GM18868 (cell line): ENCODE data around the gene MATR3.

ENCODE experiments used
- ATAC-seq: cut with Tn5 transposase; IDR thresholded peaks from one replicate; pipeline ENCODE4 v1.9.1; 2021; ENCODE audit warnings: mild to moderate bottlenecking, moderate library complexity; ENCODE audit not compliant: unreplicated experiment

Gene MATR3

DNA sequence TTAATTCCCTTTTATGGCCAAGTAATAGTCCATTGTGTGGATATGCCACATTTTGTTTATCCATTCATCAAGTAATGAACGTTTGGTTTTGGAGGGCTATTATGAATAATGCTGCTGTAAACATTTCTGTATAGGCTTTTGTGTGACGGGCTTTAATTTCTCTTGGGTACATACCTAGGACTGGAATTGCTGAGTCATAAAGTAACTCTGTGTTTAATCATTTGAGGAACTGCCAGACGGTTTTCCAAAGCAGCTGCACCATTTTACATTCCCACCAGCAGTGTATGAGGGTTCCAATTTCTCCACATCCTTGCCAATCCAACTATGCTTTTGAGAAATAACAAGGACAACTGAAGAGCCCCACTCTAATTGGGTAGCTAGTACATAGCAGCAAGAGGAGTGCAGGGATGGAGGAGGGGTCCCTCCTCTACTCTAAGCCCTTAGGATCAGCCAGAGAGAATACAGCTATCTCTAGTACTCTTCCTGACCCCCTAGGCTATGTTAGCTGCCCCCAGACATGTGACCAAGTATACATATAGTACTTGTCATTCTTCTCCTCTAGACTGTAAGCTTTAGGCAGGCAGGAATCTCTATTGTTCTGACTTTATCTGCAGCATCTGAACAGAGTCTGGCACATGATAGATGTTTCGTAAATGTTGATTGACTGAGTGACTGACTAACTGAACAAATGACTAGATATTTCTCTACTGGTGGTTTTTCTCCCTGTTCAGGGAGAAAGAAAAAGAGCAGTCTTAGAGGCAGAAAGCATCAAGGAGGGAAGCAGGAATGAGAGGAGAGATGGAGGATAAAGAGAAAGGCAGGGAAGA, 22.1 kb upstream of the MATR3 start:
- ATAC-seq = no peak

DNA sequence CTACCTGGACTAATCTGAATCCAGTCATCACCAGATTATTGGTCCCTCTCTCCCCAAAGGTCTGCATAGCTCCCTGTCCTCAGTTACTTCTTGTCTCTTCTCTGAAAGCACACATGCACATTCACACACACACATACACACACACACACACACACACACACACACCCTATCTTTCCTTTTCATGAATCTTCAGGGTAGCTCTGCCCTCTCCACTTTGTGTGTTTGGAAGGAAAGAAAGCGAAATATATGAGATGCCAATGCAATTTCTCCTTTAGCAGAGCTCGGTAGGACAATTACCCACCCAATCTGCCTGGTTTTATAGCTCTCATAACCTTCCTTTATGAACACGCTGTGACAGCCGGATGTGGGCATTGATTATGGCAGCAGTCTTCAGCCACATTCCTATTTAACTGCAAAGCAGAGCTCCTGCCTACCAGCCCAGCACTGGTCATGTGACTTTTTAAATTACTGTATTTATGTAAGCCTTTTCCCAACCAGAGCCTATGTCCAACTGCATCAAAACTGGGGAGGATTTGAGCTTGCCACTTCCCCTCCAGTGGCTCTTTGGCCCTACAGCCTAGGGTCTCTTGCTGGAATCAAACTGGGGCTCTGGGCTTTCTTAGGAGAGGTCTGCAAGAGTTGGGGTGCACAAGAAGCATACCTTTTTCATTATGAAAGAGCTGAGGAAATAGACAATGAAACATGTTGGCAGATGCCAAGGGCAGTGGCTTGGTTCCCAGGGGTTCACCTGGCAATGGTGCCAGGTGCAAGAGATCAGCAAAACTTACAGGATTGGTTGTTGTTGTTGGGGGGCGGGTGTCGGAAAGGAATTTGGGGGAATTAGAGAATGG, 20.8 kb upstream of the MATR3 start:
- ATAC-seq = no peak

DNA sequence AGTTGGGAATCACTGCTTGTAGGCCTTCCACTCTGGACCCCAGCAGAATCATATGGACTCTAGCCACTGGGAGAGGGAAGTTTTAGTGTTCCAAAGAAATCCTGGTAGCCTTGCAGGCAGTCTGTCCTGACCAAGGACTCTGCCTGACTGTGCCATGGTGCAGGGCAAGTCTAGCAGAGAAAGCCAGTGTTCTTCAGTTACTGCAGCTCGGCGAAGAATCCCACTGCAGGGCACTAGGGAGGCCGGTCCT, 20.3 kb upstream of the MATR3 start:
- ATAC-seq = peak; percentile 3

DNA sequence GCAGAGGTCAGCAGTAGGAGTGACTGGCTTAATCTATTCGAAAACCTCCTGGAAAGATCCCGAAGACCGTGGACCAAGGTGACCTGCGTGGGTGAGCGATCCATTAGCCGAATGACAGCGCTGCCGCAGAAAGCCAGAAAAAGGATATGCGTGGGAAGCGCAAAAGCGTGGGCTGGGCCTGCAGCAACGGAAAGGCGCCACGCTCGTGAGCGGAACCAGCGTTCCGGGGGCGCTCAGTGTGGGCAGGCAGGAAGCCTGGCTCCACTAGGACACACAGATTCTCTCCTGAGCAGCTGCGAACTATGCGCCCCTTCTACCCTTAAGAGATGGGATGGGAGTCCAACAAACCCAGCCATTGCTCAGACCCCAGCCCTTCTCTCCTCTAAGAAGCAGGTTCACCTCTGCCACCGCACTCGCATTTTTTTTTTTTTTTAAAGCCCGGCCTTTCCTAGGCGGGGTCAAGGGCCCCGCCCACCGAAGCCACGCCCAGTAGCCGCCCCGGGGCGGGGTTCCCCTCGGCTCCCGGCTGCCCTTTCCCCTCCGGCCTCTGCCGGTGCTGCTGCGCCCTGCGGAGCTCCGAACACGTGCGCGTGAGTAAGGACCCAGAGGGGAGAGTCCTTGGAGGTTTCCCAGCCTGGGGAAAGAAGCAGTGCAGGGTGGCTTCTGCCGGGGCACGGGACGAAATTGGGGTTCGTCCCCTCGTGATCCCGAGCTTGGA, 19.8 kb upstream of the MATR3 start:
- peak; percentile 78 for ATAC-seq

DNA sequence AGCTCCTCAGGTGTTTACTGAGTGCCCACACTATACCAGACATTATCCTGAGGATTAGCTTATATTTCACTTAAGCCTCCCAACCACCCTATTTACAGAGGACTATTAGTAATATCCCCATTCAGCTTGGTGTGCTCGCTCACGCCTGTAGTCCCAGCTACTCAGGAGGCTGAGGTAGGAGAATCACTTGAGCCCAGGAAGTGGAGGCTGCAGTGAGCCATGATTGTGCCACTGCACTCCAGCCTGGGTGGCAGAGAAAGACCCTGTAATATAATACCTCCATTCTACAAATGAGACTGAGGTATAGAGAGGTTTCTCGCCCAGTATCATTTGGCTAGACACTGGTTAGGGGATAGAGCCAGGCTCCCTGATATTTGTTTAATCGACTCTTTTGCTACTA, 18.0 kb upstream of the MATR3 start:
- no peak for ATAC-seq

DNA sequence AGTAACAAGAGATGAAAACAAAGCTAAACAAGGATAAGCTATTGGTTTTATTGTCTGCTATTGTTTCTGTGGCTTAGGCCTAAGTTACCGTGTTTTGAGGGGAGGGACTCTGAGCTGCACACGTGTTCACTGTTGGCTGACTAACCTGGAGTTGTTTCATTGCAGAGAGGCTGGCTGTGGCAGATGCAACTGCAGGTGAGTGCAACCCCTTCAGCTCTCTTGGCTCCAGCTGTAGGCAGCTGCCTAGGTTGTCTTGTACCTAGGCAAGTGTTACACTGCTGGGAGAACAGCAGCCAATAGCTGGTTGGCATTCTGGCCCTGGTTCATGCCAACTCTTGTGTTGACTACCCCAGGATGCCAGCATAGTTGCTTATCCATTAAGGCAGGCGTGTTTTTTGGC, 17.6 kb upstream of the MATR3 start:
- no peak for ATAC-seq

DNA sequence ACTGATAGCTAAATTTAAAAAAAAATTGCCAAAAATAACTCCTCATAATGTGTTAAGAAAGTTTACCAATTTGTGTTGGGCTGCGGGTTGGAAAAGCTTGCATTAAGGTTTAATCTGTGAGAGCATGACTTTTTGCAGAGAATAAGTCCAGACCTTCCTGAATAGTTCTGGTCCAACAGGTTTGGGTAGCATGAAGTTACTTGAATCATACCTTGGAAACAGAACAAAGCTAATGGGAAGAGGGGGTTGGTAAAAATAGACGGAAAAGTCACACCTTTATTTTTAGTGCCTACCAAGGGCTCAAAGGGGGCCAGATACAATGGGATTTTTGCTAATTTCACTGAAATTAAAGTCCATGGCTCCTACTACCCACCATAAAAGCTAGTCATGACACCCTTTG, 17.1 kb upstream of the MATR3 start:
- no peak for ATAC-seq

DNA sequence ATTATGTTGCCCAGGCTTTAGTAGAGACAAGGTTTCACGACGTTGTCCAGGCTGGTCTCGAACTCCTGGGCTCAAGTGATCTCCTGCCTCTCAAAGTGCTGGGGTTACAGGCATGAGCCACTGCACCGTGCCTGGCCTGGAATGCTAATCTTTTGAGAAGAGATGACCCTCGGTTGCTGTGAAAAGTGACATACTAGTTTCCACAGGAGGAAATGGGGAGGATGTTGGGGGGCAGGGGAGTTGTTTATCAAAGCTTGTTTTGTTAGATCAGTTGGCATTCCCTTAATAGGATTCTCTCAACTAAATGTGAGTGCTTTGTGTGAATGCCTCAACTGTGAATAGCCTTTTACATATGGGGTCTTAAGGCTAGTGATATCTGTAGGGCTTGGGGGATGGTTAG, 16.4 kb upstream of the MATR3 start:
- ATAC-seq = no peak

DNA sequence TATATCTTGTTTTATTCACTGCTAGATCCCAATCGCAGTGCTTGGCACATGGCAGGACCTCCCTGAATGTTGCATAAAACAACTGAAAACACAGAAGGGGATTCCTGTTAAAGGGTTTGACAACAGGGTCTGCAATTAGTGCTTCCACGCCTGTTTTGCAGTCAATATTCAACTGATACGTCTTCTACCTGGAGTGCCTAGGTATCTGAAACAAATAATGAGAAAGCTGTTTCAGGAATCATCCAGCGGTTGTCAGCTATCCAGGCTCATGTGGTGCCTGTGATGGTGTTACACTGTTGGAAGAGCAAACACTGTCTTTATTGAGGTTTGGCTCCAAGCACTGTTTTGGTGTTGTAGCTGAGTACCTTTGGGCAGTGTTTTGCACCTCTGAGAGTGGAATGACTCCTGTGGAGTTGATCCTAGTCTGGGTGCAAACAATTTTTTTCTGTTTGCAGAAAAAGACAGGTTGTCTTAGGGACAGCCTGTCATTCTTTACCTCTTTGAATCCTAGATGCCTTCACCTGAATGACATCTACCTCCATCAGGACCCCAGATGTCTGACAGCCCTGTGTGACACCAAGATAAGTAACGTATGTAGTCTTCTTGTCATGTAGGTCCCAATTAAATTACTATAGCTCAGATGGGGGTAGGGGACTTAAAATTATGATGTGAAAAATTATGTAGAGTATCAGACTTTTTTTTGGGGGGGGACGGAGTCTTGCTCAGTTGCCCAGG, 14.8 kb upstream of the MATR3 start:
- ATAC-seq = no peak

DNA sequence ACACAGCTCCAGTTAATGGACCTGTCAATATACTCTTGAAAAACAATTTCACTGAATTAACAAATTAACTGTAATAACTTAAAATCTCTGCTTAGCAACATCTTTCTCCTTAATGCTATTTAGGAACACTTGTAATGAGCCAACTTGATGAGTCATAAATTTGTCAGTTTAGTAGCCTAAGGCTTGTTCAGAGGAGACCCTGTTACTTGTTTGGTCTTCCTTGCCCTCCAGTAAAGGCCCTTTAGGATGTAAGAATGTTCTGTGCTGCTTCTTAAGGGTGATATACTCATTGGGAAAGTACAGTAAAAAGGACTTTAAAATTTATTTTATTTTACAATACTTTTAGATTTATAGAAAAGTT, 11.4 kb upstream of the MATR3 start:
- ATAC-seq = no peak

DNA sequence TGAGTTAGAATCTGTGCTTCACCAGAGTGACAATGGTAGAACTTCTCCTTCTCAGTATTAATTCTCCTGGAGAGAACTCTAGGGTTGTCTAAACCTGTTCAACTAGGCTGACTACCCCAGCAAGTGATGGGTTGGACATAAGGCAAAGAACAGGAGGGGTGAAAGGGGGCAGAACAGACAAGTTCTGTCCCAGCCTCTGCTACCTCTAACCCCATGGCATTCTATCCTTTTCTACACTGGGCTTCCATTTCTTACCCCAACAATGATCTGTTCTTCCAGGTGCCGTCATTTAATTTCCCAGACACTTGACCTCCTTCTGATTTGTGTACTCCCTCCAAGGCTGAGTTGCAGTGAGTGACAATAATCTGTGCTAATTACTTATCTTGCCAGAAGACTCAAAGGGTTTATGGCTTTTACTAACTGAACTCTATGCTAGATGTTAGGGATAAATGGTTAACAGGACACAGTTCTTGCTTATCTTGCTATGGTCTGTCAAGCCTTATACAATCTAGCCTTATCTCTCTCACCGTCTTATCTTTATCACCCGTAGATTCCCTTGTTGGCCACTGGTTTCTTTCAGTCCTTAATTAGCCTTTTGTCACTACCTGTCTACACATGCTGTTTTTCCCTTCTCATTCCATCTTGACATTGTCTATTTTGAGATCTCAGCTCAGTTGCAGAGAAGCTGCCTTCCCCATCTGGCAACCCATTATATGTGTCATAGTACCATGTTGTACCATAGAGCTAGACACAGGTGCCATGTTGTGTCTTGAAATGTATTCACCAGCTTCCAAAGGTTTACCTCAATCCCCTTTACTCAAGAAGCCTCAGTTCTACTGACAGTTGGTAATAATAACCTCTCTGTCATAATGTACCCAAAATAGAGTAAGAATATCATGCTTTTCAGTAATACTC, 10.0 kb upstream of the MATR3 start:
- ATAC-seq = no peak

DNA sequence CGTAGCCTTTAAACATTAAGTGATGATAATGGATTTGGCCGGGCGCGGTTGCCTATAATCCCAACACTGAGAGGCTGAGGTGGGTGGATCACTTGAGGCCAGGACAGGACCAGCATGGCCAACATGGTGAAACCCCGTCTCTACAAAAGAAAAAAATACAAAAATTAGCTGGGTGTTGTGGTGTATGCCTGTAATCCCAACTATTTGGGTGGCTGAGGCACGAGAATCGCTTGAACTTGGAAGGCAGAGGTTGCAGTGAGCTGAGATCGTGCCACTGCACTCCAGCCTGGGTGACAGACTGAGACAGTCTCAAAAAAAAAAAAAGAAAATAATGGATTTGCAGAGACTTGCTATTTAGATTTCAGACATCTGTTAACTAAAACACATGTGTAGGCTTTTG, 9.2 kb upstream of the MATR3 start:
- ATAC-seq = no peak

DNA sequence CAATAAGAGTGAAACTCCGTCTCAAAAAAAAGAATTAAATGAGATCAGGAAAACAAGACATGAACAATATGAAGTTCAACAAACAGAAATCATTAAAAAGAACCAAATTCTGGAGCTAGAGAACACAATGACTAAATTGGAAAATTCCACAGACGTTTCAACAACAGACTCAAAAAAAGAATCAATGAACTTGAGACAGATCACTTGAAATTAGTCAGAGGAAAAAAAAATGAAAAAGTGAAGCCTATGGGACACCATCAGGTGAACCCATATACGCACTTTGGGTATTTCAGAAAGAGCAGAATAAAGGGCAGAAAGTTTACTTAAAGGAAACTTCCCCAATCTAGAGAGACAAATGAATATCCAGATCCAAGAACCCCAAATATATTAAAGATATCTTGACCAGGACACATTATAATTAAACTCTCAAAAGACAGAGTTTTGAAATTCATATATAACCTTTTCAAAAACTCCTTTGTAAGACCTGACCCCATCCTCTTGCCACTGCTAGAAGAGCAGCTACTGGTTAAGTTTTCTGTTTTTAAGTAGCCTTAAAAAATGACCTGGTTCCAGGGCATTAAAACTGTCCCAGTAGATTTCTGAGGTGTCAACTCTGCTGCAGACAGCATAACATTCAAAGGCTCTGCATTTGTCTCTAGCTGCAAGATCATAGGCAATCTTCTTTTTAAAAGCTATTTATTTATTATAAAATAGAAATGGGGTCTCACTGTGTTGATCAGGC, 7.7 kb upstream of the MATR3 start:
- ATAC-seq = no peak

DNA sequence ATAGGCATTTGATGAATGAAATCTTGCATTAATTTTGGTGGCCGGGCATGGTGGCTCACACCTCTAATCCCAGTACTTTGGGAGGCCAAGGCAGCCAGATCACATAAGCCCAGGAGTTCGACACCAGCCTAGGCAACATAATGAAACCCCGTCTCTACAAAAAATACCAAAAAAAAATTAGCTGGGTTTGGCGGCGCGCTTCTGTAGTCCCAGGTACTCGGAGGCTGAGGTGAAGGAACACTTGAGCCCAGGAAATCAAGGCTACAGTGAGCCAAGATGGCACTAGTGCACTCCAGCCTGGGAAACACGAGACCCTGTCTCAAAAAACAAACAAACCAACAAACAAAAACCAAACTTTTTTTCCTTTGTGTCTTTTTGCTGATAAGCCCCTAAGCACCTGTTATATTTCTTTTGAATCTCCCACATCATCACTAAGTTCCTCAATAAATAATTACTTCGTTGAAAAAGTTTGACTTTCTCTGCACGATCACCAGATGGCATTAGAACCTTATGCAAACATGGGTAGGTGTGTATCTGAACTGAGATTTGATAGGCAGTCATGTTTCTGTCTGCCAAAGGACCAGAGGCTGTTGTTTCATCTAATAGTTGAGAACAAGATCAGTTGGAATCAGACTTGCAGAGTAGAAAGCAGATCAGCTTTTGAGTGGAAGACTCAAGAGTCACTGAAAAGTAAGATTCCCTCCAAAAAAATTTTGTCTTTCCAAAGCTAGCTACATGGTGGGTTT, 5.5 kb upstream of the MATR3 start:
- ATAC-seq = no peak

DNA sequence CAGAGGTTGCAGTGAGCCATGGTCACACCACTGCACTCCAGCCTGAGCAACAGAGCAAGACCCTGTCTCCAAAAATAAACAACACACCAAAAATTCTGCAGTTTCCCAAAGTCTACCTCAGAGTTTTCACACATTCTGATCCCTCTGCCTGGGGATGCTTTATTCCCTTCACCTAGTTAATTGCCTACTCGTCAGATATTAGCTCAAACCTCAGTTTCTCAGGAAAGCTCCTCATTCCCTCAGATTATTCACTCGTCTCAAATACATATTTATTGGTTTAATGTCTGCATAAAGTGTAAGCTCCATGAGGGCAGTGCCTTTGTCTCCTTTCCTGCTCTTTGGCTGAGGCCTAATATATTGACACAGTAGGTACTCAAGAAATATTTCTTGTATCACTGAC, 2.5 kb upstream of the MATR3 start:
- no peak for ATAC-seq

DNA sequence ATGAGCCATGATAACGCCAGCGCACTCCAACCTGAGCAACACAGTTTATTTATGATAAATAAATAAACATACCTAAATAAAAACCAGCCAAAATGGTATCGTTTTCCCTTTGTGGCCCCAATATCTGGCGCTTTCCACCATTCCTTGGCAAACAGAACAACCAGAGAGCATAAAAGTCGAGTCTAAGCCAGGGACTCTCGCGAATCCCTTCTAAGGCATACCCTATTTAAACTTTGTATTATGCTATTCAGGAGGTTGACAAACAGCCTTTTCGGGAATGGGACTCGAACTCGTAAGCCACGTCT, 386 bp upstream of the MATR3 start:
- ATAC-seq = peak; percentile 5

DNA sequence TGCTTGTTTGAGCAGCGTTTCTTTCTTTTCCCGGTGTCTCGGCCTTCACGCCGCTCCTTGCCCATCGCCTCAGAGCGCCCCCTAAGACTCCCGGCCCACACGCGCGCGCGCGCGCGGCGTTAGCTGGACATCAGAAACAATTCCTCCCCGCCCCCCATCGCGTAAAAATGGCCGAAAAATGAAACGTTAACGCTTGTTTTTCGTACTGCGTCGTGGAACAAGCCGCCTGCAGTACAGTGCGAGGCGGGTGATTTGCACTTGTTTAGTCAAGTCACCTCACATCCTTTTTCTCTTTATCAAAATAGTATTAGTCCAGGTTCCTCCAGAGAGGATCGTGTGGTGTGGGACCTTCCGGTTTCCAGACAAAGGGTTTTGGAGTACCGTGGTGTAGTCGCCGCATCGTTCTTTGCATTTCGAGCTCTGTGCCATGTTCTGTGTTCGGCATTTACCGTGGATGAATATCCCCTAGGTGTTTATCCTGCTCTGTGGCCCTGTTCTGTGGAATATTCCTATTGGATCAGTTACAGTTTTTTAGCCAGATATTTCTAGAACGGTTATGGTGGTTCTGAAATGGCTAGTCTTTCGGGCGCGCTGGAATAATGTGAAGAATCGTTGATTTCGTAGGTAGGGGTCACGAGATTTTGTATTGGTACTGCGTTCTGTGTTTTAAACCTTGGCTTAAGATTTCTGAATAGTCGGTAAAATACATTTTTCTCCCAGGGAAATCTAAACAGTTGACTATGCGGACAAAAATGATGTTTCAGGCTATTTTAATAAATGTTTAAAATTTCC, 1.0 kb downstream of the MATR3 start:
- ATAC-seq = peak; percentile 21

DNA sequence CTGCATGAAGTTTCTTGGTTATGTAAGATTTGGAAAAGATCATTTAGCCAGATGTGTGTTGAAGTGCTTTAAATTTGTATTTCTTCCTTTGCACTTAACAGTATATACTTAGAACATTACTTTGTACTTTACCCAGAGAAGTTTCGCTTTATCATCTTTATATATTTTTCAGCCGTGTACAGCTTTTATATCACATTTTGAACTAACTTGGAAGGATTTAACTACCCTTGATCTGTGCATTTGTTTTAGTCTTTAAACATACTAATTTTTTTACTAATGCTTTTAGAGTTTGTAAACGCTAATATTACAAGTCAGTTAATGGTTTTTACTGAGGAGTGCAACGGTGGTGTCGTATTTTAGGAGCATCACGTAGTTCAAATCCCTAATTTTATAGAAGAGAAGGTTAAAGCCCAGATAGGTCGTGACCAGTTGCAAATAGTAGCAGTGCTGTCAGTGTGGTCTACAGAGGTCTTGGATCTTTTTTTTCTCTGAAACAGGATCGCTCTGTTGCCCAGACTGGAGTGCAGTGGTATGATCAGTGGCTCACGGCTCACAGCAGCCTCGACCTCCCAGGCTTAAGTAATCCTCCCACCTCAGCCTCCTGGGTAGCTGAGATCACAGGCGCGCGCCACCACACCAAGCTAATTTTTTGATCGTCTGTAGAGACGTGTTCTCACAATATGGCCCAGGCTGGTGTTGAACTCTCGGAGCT, 2.0 kb downstream of the MATR3 start:
- no peak for ATAC-seq
